OCI-LY7 (cell line): ENCODE results near the gene POLR1C. TPM values are rescaled to one million over a fixed set of nuclear protein-coding genes. Genes with fewer than 3 reads are reported as not detected.

Experiments used
- BruUV-seq: library from RNA; stranded (reverse); fragments of 400-500 nt; replicated peaks from 2 replicates; lab custom pipeline; 2021; lab: Mats Ljungman, UMichigan
- CTCF ChIA-PET: fragments of 300-600 bp; sonication (Branson Sonifier 250); formaldehyde crosslinking; loops from one replicate; lab custom pipeline; 2022; ENCODE audit warnings: antibody characterized with exemption; ENCODE audit not compliant: unreplicated experiment; lab: Charles Lee
- POLR2A ChIA-PET: fragments of 300-600 bp; sonication (Branson Sonifier 250); formaldehyde crosslinking; loops from one replicate; lab custom pipeline; 2022; ENCODE audit warnings: antibody characterized with exemption; lab: Charles Lee
- DNase-seq: peaks from one replicate; pipeline ENCODE4 v3.0.0-alpha.2; 2015; ENCODE audit warnings: low spot score
- H2AFZ ChIP-seq: fragments of 200-600 bp; sonication (generic), shearing (Covaris generic); 2 replicates; pipeline ENCODE4 v1.6.1; 2014; ENCODE audit warnings: mild to moderate bottlenecking, antibody characterized with exemption, low read length, moderate library complexity
- H3K27ac ChIP-seq: fragments of 200-600 bp; sonication (generic); 2 replicates; pipeline ENCODE4 v1.5.1; 2014; ENCODE audit warnings: mixed run types, low read depth, mild to moderate bottlenecking, moderate library complexity, low read length, inconsistent platforms; ENCODE audit not compliant: poor library complexity, severe bottlenecking
- H3K36me3 ChIP-seq: fragments of 200-600 bp; sonication (generic); 2 replicates; pipeline ENCODE4 v1.6.1; 2014; ENCODE audit warnings: mild to moderate bottlenecking, antibody characterized with exemption, low read length, moderate library complexity, mixed read lengths; ENCODE audit not compliant: insufficient read depth
- H3K4me1 ChIP-seq: fragments of 200-600 bp; sonication (generic); 2 replicates; pipeline ENCODE4 v1.5.1; 2014; ENCODE audit warnings: mild to moderate bottlenecking, low read length; ENCODE audit not compliant: insufficient read depth, poor library complexity, severe bottlenecking
- H3K4me2 ChIP-seq: fragments of 200-600 bp; sonication (generic); 2 replicates; pipeline ENCODE4 v1.6.1; 2014; ENCODE audit warnings: mild to moderate bottlenecking, low read length
- H3K4me3 ChIP-seq: fragments of 200-600 bp; sonication (generic); 2 replicates; pipeline ENCODE4 v1.5.1; 2014; ENCODE audit warnings: mild to moderate bottlenecking, low read depth, low read length; ENCODE audit not compliant: poor library complexity, severe bottlenecking
- H3K79me2 ChIP-seq: fragments of 200-600 bp; sonication (generic); 2 replicates; pipeline ENCODE4 v1.6.1; 2016; ENCODE audit warnings: low read depth, mild to moderate bottlenecking, low read length, moderate library complexity, mixed read lengths; ENCODE audit not compliant: insufficient read depth
- H3K9me2 ChIP-seq: fragments of 200-600 bp; sonication (generic); 2 replicates; pipeline ENCODE4 v1.6.1; 2016; ENCODE audit warnings: mild to moderate bottlenecking, low read length, mixed read lengths; ENCODE audit not compliant: insufficient read depth
- H3K9me3 ChIP-seq: fragments of 200-600 bp; sonication (generic); 2 replicates; pipeline ENCODE4 v1.6.1; 2014; ENCODE audit warnings: mild to moderate bottlenecking, mixed run types, low read length, mixed read lengths
- H4K20me1 ChIP-seq: fragments of 200-600 bp; sonication (generic); 2 replicates; pipeline ENCODE4 v1.6.1; 2014; ENCODE audit warnings: mild to moderate bottlenecking, antibody characterized with exemption, low read length, moderate library complexity, mixed read lengths; ENCODE audit not compliant: insufficient read depth
- CTCF ChIP-seq: fragments of 200-600 bp; sonication (generic); conservative IDR thresholded peaks from 2 replicates; pipeline ENCODE4 v1.5.1; 2014; ENCODE audit warnings: mild to moderate bottlenecking, antibody characterized with exemption, low read length, moderate library complexity, mixed read lengths
- EZH2phosphoT487 ChIP-seq: fragments of 200-600 bp; sonication (generic); IDR thresholded peaks from 2 replicates; pipeline ENCODE4 v1.6.1; 2018; ENCODE audit warnings: low read depth, borderline replicate concordance, mild to moderate bottlenecking, mixed run types, antibody characterized with exemption, low read length, moderate library complexity, mixed read lengths
- intact Hi-C: fragments of 100-400 bp; cut with micrococcal nuclease; formaldehyde crosslinking; loops from one replicate; pipeline ENCODE4 v1.10.0; 2022; ENCODE audit not compliant: unreplicated experiment
- total RNA-seq, 2 experiments: library from RNA; depleted of rRNA in 1 of 2; stranded (reverse); fragments of >200 nt in 1 of 2; shearing (Covaris generic) in 1 of 2; gene quantifications; 2 replicates each; pipeline ENCODE4 v1.2.3, GENCODE V29; 2014 to 2022

The POLR1C gene
- total RNA-seq, 2 experiments from 2014 or later = 40.7 to 41.2 TPM

- DNase-seq = no peak
- POLR2A ChIA-PET = interaction anchor here (0.5 kb wide), 1 partner anchor 19 kb away, joined by 3 read pairs; no protein-coding TSS in a partner anchor
- BruUV-seq = no TSS peak
- H3K4me1 ChIP-seq = peaks cover 12% of the 10 kb centered on the region
- H2AFZ ChIP-seq = no peak overlapping the region
- TF ChIP-seq CTCF (no peak), EZH2phosphoT487 (no peak)
- no peaks in the 10 kb centered on the region for H3K9me3 ChIP-seq
- no peak overlapping the region for H3K27ac ChIP-seq
- H3K36me3 ChIP-seq = peaks cover 93% of the 10 kb centered on the region
- CTCF ChIA-PET = no interaction called here
- peaks cover 19% of the 10 kb centered on the region for H3K79me2 ChIP-seq
- peaks cover 8% of the 10 kb centered on the region; the same call in 1 of the 2 replicates for H4K20me1 ChIP-seq
- intact Hi-C loops = no loop called here
- no peak overlapping the region for H3K4me3 ChIP-seq
- H3K9me2 ChIP-seq = no peaks in the 10 kb centered on the region
- H3K4me2 ChIP-seq = no peak overlapping the region
Observed at GRCh38 chr6:43522547-43523261, 5.8 kb downstream of the POLR1C start.

GRCh38 chr6:43523284-43523683, 6.4 kb downstream of the POLR1C start:
- no peak for DNase-seq
- H3K4me3 ChIP-seq = no peak overlapping the region
- no peaks in the 10 kb centered on the region for H3K9me2 ChIP-seq
- intact Hi-C loops = no loop called here
- H3K4me2 ChIP-seq = no peak overlapping the region
- peaks cover 98% of the 10 kb centered on the region for H3K36me3 ChIP-seq
- CTCF ChIA-PET = no interaction called here
- no peak overlapping the region for H2AFZ ChIP-seq
- BruUV-seq = no TSS peak
- no peaks in the 10 kb centered on the region for H3K9me3 ChIP-seq
- H3K27ac ChIP-seq = no peak overlapping the region
- H3K79me2 ChIP-seq = peaks cover 13% of the 10 kb centered on the region
- peaks cover 2% of the 10 kb centered on the region; the same call in 1 of the 2 replicates for H4K20me1 ChIP-seq
- TF ChIP-seq EZH2phosphoT487 (no peak), CTCF (no peak)
- peaks cover 7% of the 10 kb centered on the region for H3K4me1 ChIP-seq
- POLR2A ChIA-PET = no interaction called here

GRCh38 chr6:43524483-43524961, 7.6 kb downstream of the POLR1C start:
- BruUV-seq = no TSS peak
- ChIA-PET POLR2A (no interaction called here), CTCF (no interaction called here)

More at GRCh38 chr6:43524483-43524961, 7.6 kb downstream of the POLR1C start:
- intact Hi-C loops = no loop called here
- Histone ChIP-seq H3K4me3 (no peak overlapping the region), H3K9me3 (no peaks in the 10 kb centered on the region), H4K20me1 (no peaks in the 10 kb centered on the region), H3K36me3 (peaks cover 98% of the 10 kb centered on the region), H3K79me2 (0 out of 2 replicates have a peak, but pooled peaks cover under 1% of the 10 kb centered on the region), H3K4me1 (no peaks in the 10 kb centered on the region), H3K9me2 (no peaks in the 10 kb centered on the region), H3K4me2 (no peak overlapping the region), H2AFZ (no peak overlapping the region), H3K27ac (no peak overlapping the region)
- TF ChIP-seq CTCF (no peak), EZH2phosphoT487 (no peak)
- no peak for DNase-seq
